Neural cell (in vitro differentiated cells): ENCODE data around the gene CDYL. TPM values are rescaled to one million over a fixed set of nuclear protein-coding genes. Genes with fewer than 3 reads are reported as not detected.

ENCODE experiments used
- H2AFZ ChIP-seq: fragments of 200-600, 300-800 bp; sonication (generic), shearing (Covaris generic); 2 replicates; pipeline ENCODE4 v1.6.0; 2014; ENCODE audit warnings: low read depth, mild to moderate bottlenecking, antibody characterized with exemption, low read length, moderate library complexity
- H3F3A ChIP-seq: fragments of 200-600 bp; shearing (Covaris generic); 2 replicates; pipeline ENCODE4 v1.6.1; 2016; ENCODE audit warnings: mild to moderate bottlenecking, moderate library complexity, mixed read lengths, antibody characterized with exemption, low read length; ENCODE audit not compliant: insufficient read depth, poor library complexity, severe bottlenecking
- H3K27ac ChIP-seq: fragments of 200-600, 300-800 bp; sonication (generic), shearing (Covaris generic); 2 replicates; pipeline ENCODE4 v1.5.1; 2014; ENCODE audit warnings: mild to moderate bottlenecking, low read length, moderate library complexity
- H3K27me3 ChIP-seq: fragments of 300-800, 200-600 bp; sonication (generic), shearing (Covaris generic); 2 replicates; pipeline ENCODE4 v1.6.0; 2014; ENCODE audit warnings: mild to moderate bottlenecking, low read depth, low read length, moderate library complexity; ENCODE audit not compliant: insufficient read depth
- H3K36me3 ChIP-seq: fragments of 300-800, 200-600 bp; sonication (generic), shearing (Covaris generic); 2 replicates; pipeline ENCODE4 v1.5.1; 2014; ENCODE audit warnings: mild to moderate bottlenecking, antibody characterized with exemption, low read length, moderate library complexity; ENCODE audit not compliant: insufficient read depth
- H3K4me2 ChIP-seq: fragments of 300-800, 200-600 bp; sonication (generic), shearing (Covaris generic); 2 replicates; pipeline ENCODE4 v1.6.0; 2014; ENCODE audit warnings: mild to moderate bottlenecking, low read length
- H3K4me3 ChIP-seq: fragments of 300-800, 200-600 bp; sonication (generic), shearing (Covaris generic); 2 replicates; pipeline ENCODE4 v1.5.1; 2014; ENCODE audit warnings: mild to moderate bottlenecking, low read length, moderate library complexity
- H3K79me2 ChIP-seq: fragments of 200-600 bp; shearing (Covaris generic); replicated peaks from 2 replicates; pipeline ENCODE4 v1.6.0; 2014; ENCODE audit warnings: mild to moderate bottlenecking, low read length, moderate library complexity; ENCODE audit not compliant: insufficient read depth
- H3K9ac ChIP-seq: fragments of 300-800, 200-600 bp; sonication (generic), shearing (Covaris generic); 2 replicates; pipeline ENCODE4 v1.6.1; 2016; ENCODE audit warnings: mild to moderate bottlenecking, low read length, mixed read lengths
- H3K9me2 ChIP-seq: fragments of 200-600 bp; shearing (Covaris generic); 2 replicates; pipeline ENCODE4 v1.6.1; 2016; ENCODE audit warnings: mild to moderate bottlenecking, low read length, mixed read lengths; ENCODE audit not compliant: insufficient read depth
- H3K9me3 ChIP-seq: fragments of 200-600, 300-800 bp; sonication (generic), shearing (Covaris generic); 2 replicates; pipeline ENCODE4 v1.6.1; 2016; ENCODE audit warnings: mild to moderate bottlenecking, mixed run types, low read length, moderate library complexity, mixed read lengths
- H4K20me1 ChIP-seq: fragments of 200-600 bp; shearing (Covaris generic); 2 replicates; pipeline ENCODE4 v1.6.1; 2016; ENCODE audit warnings: mild to moderate bottlenecking, mixed run types; ENCODE audit not compliant: insufficient read depth
- CTCF ChIP-seq: fragments of 450-650 bp; IDR thresholded peaks from 2 replicates; pipeline ENCODE4 v1.5.1; 2014; ENCODE audit warnings: antibody characterized with exemption, mild to moderate bottlenecking, moderate library complexity; ENCODE audit not compliant: poor library complexity, severe bottlenecking
- EP300 ChIP-seq: fragments of 450-650 bp; conservative IDR thresholded peaks from 2 replicates; pipeline ENCODE4 v1.6.1; 2014; ENCODE audit warnings: antibody characterized with exemption, mild to moderate bottlenecking, moderate library complexity; ENCODE audit not compliant: poor library complexity, severe bottlenecking
- EZH2 ChIP-seq: fragments of 200-600, 300-800 bp; shearing (Covaris generic), sonication (generic); IDR thresholded peaks from 2 replicates; pipeline ENCODE4 v1.6.1; 2014; ENCODE audit warnings: antibody characterized with exemption, low read length, borderline replicate concordance, mild to moderate bottlenecking; ENCODE audit not compliant: insufficient read depth, poor library complexity, severe bottlenecking
- MXI1 ChIP-seq: fragments of 450-650 bp; conservative IDR thresholded peaks from 2 replicates; pipeline ENCODE4 v1.6.1; 2014; ENCODE audit warnings: antibody characterized with exemption, mild to moderate bottlenecking; ENCODE audit not compliant: poor library complexity, severe bottlenecking
- POLR2AphosphoS5 ChIP-seq: IDR thresholded peaks from 2 replicates; pipeline ENCODE4 v1.6.1; 2012
- RAD21 ChIP-seq: fragments of 450-650 bp; conservative IDR thresholded peaks from 2 replicates; pipeline ENCODE4 v1.6.1; 2014; ENCODE audit warnings: antibody characterized with exemption, mild to moderate bottlenecking, moderate library complexity
- SMC3 ChIP-seq: fragments of 450-650 bp; conservative IDR thresholded peaks from 2 replicates; pipeline ENCODE4 v1.6.1; 2014; ENCODE audit warnings: antibody characterized with exemption, mild to moderate bottlenecking, moderate library complexity; ENCODE audit not compliant: poor library complexity
- TAF1 ChIP-seq: IDR thresholded peaks from 2 replicates; pipeline ENCODE4 v1.6.1; 2012; ENCODE audit warnings: low read depth
- polyA plus RNA-seq: library from polyadenylated mRNA; depleted of rRNA; stranded (reverse); fragments of >200 nt; gene quantifications from 2 replicates; pipeline ENCODE4 v1.2.3, GENCODE V29; 2014
- TF ChIP-seq, protein P1 (sequence below): IDR thresholded peaks from 2 replicates; pipeline ENCODE4 v1.6.1; 2012; ENCODE audit warnings: borderline replicate concordance

Gene CDYL
- polyA plus RNA-seq, 1 donor from 2014 or later: 5.2 TPM

- Histone ChIP-seq H3K27me3 (no peaks in the 10 kb centered on the region), H3K27ac (no peak overlapping the region), H3K4me3 (no peak overlapping the region), H3K36me3 (no peaks in the 10 kb centered on the region), H3K9me3 (no peaks in the 10 kb centered on the region), H3K9ac (no peak overlapping the region), H3K79me2 (peaks cover 33% of the 10 kb centered on the region), H2AFZ (no peak overlapping the region), H4K20me1 (no peaks in the 10 kb centered on the region), H3K4me2 (no peak overlapping the region), H3K9me2 (no peaks in the 10 kb centered on the region), H3F3A (no peaks in the 10 kb centered on the region)
- TF ChIP-seq TAF1 (no peak), EP300 (no peak), RAD21 (no peak), CTCF (no peak), MXI1 (no peak), SMC3 (no peak), POLR2AphosphoS5 (no peak), EZH2 (no peak)
- TF ChIP-seq, protein P1, sequence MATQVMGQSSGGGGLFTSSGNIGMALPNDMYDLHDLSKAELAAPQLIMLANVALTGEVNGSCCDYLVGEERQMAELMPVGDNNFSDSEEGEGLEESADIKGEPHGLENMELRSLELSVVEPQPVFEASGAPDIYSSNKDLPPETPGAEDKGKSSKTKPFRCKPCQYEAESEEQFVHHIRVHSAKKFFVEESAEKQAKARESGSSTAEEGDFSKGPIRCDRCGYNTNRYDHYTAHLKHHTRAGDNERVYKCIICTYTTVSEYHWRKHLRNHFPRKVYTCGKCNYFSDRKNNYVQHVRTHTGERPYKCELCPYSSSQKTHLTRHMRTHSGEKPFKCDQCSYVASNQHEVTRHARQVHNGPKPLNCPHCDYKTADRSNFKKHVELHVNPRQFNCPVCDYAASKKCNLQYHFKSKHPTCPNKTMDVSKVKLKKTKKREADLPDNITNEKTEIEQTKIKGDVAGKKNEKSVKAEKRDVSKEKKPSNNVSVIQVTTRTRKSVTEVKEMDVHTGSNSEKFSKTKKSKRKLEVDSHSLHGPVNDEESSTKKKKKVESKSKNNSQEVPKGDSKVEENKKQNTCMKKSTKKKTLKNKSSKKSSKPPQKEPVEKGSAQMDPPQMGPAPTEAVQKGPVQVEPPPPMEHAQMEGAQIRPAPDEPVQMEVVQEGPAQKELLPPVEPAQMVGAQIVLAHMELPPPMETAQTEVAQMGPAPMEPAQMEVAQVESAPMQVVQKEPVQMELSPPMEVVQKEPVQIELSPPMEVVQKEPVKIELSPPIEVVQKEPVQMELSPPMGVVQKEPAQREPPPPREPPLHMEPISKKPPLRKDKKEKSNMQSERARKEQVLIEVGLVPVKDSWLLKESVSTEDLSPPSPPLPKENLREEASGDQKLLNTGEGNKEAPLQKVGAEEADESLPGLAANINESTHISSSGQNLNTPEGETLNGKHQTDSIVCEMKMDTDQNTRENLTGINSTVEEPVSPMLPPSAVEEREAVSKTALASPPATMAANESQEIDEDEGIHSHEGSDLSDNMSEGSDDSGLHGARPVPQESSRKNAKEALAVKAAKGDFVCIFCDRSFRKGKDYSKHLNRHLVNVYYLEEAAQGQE: no peak
Observed at GRCh38 chr6:4809999-4810918, 34.1 kb downstream of the CDYL start.

DNA sequence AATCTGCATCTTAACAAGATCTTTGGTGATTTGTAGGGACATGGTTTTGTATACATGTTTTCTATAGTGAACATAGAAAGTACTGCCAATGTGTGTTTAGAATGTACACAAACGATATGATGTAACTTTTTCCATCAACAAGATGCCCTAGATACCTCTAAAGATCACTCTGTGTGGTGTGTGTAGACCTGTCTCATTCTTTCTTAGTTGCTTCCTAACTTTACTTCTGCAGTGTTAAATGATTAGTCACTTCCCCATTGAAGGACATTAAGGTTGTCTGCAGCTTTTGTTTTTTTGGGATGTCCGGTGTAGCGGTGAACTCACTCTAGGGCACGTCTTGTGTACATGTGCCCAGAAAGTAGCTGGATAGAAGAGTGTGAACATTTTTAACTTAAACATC is 35.9 kb downstream of the CDYL start:
- Histone ChIP-seq H4K20me1 (no peaks in the 10 kb centered on the region), H3K9me2 (no peaks in the 10 kb centered on the region), H3K79me2 (peaks cover 42% of the 10 kb centered on the region), H3K36me3 (no peaks in the 10 kb centered on the region), H3K27ac (no peak overlapping the region), H3K9ac (no peak overlapping the region), H3K4me3 (no peak overlapping the region), H3F3A (no peaks in the 10 kb centered on the region), H3K27me3 (no peaks in the 10 kb centered on the region), H2AFZ (no peak overlapping the region), H3K4me2 (no peak overlapping the region), H3K9me3 (no peaks in the 10 kb centered on the region)
- TF ChIP-seq, protein P1: no peak
- TF ChIP-seq EZH2 (no peak), EP300 (no peak), SMC3 (no peak), TAF1 (no peak), POLR2AphosphoS5 (no peak), RAD21 (no peak), CTCF (no peak), MXI1 (no peak)
